ENCODE data around the gene PEX7. TPM values are rescaled to one million over a fixed set of nuclear protein-coding genes. Genes with fewer than 3 reads are reported as not detected.

PEX7 gene
- polyA plus RNA-seq, 3 donors, result 3.0 to 6.1 (median 3.9) TPM

- H3K27me3 Mint-ChIP-seq (ENCODE audit: low read depth in 3 of 3), result peaks cover 0 to 2% (median 0%) of the 10 kb centered on the region in 3 donors
- Histone ChIP-seq H4K20me1 (ENCODE audit: insufficient read depth, low read length) (no peaks in the 10 kb centered on the region), H3K4me2 (replicated peaks; ENCODE audit: extremely low read depth, low read length, poor library complexity, severe bottlenecking) (peak overlapping the region; percentile 70), H3K4me1 (ENCODE audit: control insufficient read depth in 1 of 2, insufficient read depth in 2 of 2, low read length in 2 of 2) (peaks cover 11 to 14% of the 10 kb centered on the region in 2 donors), H3K79me2 (ENCODE audit: insufficient read depth, low read length) (no peaks in the 10 kb centered on the region), H3K27ac (ENCODE audit: low read depth in 1 of 2, low read length in 2 of 2) (peak overlapping the region; percentile 54 to 90), H3K9ac (ENCODE audit: insufficient read depth, low read length, poor library complexity, severe bottlenecking) (peak overlapping the region; percentile 96), H3K9me3 (replicated peaks in 1 of 2; ENCODE audit: control insufficient read depth in 1 of 2, insufficient read depth in 1 of 2, low read length in 2 of 2) (no peaks in the 10 kb centered on the region), H3K4me3 (replicated peaks in 1 of 3; ENCODE audit: low read depth in 2 of 3, low read length in 3 of 3) (peak overlapping the region; percentile 69 to 75 (median 71)), H3K36me3 (replicated peaks in 1 of 2; ENCODE audit: control insufficient read depth in 1 of 2, insufficient read depth in 2 of 2, low read length in 2 of 2) (peaks cover 4 to 12% of the 10 kb centered on the region in 2 donors), H2AFZ (ENCODE audit: insufficient read depth, low read depth, low read length, poor library complexity, severe bottlenecking) (peak overlapping the region; percentile 91), H3K27me3 (ENCODE audit: control insufficient read depth in 2 of 2, insufficient read depth in 2 of 2, low read length in 2 of 2) (no peaks in the 10 kb centered on the region)
- intact Hi-C loops (cut with micrococcal nuclease), result no loop called here
- peaks cover 0 to 2% (median 0%) of the 10 kb centered on the region in 7 donors for H3K9me3 Mint-ChIP-seq
- H3K4me3 Mint-ChIP-seq, result peak overlapping the region; percentile 83 to 96
- WGBS (ENCODE audit: insufficient coverage), result 0% methylated on average over 11 of the region's 11 CpGs
- no peak for TF ChIP-seq CTCF (IDR thresholded peaks at IDR 0.05)
- peak overlapping the region; percentile 80 to 91 (median 88) for H3K27ac Mint-ChIP-seq
- peaks cover 15% of the 10 kb centered on the region for H3K4me1 Mint-ChIP-seq
- peaks cover 8 to 10% of the 10 kb centered on the region in 2 donors for H3K36me3 Mint-ChIP-seq
- DNase-seq, result peak in 2 of 3 donors; percentile 12 to 23
Measured at GRCh38 chr6:136822046-136822375, 381 bp upstream of the PEX7 start.

DNA sequence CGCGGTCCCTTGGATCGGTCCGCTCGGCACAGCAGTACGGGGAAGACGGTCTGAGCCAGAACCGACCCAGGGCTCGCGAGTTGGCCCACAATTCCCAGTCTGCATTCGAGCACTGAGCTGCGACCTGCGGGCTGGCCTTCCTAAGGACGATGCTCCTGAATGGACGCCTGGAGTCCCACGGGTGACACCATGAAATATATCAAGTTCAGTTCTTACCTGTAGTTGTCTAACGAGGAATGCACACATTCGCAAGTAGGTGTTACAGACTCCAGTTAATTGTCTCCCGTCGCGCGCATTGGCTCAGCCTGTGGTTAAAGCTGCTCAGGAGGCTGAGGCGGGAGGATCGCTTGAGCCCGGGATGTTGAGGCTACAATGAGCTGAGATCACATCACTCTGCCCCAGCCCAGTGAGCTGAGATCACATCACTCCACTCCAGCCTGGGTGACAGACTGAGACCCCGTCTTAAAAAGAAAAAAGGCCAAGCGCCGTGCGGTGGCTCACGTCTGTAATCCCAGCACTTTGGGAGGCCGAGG, 802 bp downstream of the PEX7 start:
- Histone ChIP-seq H4K20me1 (ENCODE audit: insufficient read depth, low read length) (no peaks in the 10 kb centered on the region), H3K4me3 (replicated peaks in 1 of 3; ENCODE audit: low read depth in 2 of 3, low read length in 3 of 3) (peak overlapping the region; percentile 69 to 75 (median 71)), H3K9ac (ENCODE audit: insufficient read depth, low read length, poor library complexity, severe bottlenecking) (peak overlapping the region; percentile 96), H3K27ac (ENCODE audit: low read depth in 1 of 2, low read length in 2 of 2) (peak overlapping the region; percentile 54 to 90), H3K9me3 (replicated peaks in 1 of 2; ENCODE audit: control insufficient read depth in 1 of 2, insufficient read depth in 1 of 2, low read length in 2 of 2) (no peaks in the 10 kb centered on the region), H3K4me2 (replicated peaks; ENCODE audit: extremely low read depth, low read length, poor library complexity, severe bottlenecking) (peak overlapping the region; percentile 70), H3K4me1 (ENCODE audit: control insufficient read depth in 1 of 2, insufficient read depth in 2 of 2, low read length in 2 of 2) (peaks cover 11 to 14% of the 10 kb centered on the region in 2 donors), H2AFZ (ENCODE audit: insufficient read depth, low read depth, low read length, poor library complexity, severe bottlenecking) (peak overlapping the region; percentile 91), H3K79me2 (ENCODE audit: insufficient read depth, low read length) (no peaks in the 10 kb centered on the region), H3K27me3 (ENCODE audit: control insufficient read depth in 2 of 2, insufficient read depth in 2 of 2, low read length in 2 of 2) (no peaks in the 10 kb centered on the region), H3K36me3 (replicated peaks in 1 of 2; ENCODE audit: control insufficient read depth in 1 of 2, insufficient read depth in 2 of 2, low read length in 2 of 2) (peaks cover 4 to 12% of the 10 kb centered on the region in 2 donors)
- Mint-ChIP-seq H3K36me3 (peaks cover 11 to 17% of the 10 kb centered on the region in 2 donors), H3K27me3 (ENCODE audit: low read depth in 3 of 3) (no peaks in the 10 kb centered on the region), H3K4me1 (peaks cover 15% of the 10 kb centered on the region), H3K9me3 (peaks cover 0 to 2% (median 0%) of the 10 kb centered on the region in 7 donors), H3K4me3 (peak overlapping the region; percentile 85 to 93), H3K27ac (peak overlapping the region; percentile 40 to 90 (median 85))
- no peak for DNase-seq
- intact Hi-C loops (cut with micrococcal nuclease), result no loop called here
- peak; percentile 47 for TF ChIP-seq CTCF (IDR thresholded peaks at IDR 0.05)
- WGBS (ENCODE audit: insufficient coverage), result 61% methylated on average over 27 of the region's 31 CpGs
